AG09319 (cell line): Measurements from ENCODE around the gene TRIM38.

Experiments used
- DNase-seq: peaks from one replicate; pipeline ENCODE4 v3.0.0-alpha.2; 2010; ENCODE audit warnings: low read depth; ENCODE audit errors: extremely low read depth
- TF ChIP-seq, protein P1 (sequence below): IDR thresholded peaks from 2 replicates; pipeline ENCODE4 v1.5.1; 2011; ENCODE audit warnings: low read depth, mild to moderate bottlenecking, inconsistent platforms, low read length, moderate library complexity

Gene TRIM38

DNA sequence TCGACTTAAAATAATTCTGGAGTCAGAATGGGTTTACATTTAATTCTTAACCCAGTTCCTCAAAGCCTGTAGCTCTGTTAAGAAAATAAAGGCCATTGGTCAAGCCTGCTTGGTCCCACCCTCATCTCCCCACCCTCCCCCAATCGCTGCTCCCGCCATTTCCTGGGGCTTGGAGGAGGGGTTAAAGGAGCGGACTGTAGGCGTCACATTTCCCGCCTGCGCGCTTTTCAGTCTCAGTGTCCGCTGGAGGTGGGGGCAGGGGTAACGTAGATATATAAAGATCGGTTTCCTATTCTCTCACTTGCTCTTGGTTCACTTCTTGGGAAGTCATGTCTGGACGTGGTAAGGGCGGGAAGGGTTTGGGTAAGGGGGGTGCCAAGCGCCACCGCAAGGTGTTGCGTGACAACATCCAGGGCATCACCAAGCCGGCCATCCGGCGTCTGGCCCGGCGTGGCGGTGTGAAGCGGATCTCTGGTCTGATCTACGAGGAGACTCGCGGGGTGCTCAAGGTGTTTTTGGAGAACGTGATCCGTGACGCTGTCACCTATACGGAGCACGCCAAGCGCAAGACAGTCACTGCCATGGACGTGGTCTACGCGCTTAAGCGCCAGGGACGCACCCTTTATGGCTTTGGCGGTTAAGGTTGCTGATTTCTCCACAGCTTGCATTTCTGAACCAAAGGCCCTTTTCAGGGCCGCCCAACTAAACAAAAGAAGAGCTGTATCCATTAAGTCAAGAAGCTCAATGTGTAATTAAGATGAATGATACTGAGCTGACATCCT, 58.9 kb downstream of the TRIM38 start:
- peak; percentile 79 for DNase-seq
- TF ChIP-seq, protein P1, sequence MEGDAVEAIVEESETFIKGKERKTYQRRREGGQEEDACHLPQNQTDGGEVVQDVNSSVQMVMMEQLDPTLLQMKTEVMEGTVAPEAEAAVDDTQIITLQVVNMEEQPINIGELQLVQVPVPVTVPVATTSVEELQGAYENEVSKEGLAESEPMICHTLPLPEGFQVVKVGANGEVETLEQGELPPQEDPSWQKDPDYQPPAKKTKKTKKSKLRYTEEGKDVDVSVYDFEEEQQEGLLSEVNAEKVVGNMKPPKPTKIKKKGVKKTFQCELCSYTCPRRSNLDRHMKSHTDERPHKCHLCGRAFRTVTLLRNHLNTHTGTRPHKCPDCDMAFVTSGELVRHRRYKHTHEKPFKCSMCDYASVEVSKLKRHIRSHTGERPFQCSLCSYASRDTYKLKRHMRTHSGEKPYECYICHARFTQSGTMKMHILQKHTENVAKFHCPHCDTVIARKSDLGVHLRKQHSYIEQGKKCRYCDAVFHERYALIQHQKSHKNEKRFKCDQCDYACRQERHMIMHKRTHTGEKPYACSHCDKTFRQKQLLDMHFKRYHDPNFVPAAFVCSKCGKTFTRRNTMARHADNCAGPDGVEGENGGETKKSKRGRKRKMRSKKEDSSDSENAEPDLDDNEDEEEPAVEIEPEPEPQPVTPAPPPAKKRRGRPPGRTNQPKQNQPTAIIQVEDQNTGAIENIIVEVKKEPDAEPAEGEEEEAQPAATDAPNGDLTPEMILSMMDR: no peak

DNA sequence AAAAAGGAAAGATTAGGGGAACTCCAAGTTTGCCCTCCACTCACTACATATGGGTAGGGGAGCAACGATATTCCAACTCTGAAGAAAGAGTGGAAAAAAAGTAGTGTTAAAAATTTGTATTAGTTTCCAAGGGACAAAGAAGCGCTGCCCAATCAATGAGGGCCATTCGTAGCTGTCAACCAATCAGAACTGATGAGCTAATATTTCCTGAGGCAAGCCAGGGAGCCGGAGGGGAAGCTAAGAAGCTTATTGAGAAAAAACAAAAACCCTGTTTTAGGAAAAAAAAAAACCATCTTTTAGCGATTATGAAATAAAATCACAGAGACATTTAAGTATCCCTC, 59.5 kb downstream of the TRIM38 start:
- TF ChIP-seq, protein P1: no peak

DNA sequence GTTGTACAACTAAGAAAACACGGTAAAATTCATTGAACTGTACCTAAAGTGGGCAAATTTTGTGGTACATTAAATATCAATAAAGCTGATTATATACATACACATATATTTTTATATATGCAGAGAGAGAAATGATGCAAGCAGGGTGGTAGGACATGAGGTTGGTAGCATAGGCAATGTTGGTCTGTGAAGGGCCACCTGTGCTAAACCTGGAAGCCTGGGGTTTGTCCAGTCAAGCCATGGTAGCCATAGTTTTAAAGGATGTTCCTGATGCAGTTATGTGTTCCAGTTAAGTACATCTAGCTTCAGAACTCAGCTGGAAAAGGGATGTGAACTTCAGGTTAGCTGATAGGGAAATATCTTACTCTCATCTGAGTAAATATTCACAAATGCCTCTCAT, 60.1 kb downstream of the TRIM38 start:
- TF ChIP-seq, protein P1: no peak
- no peak for DNase-seq

More for the DNA sequence above, 59.5 kb downstream of the TRIM38 start:
- no peak for DNase-seq

DNA sequence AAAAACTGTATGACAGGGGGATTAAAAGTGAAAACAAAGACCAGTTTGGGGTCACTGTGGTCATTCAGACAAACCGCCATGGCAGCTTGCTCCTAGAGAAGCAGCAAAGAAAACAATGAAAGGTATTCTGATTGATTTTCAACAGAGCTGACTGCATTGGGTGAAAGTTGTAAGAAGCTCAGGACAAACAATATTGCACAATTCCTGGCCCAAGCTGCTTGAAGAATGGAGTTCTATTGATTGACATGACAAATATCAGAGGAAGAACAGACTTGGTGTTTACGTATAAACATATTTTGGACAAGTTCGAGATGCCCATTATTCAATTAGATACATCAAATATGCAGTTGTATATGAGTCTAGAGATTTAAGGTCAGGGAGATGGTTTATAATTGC, 62.0 kb downstream of the TRIM38 start:
- no peak for DNase-seq
- TF ChIP-seq, protein P1: no peak

DNA sequence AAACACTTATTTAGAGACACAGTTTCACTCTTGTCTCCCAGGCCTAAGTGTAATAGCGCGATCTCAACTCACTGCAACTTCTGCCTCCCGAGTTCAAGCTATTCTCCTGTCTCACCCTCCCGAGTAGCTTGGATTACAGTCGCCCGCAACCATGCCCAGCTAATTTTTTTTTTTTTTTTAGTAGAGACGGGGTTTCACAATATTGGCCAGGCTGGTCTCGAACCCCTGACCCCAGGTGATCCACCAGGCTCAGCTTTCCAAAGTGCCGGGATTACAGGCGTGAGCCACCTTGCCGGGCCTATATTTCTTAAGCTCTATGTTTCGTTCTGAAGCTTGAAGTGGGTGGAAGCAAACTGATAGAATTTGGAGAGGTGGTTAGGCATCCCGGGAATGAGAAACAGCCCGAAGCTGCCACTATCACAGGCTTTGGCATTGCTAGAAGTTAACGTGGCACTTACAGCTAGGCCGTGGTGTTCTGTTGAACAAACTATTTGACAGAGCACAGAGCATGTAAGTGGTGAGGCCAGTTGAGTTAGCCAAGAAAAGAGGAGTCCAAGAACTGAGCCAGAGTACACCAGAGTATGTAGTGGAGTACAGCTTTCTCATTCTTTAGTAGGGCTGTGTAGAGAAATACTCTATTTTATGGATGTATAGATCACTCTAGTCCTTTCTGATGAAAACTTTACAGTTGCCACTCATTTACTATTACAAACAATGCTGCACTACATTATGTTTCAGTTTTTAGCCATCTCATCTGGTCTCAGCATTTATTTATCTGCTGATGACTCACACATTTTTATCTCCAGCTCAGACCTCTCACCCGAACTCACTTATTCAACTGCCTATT, 62.7 kb downstream of the TRIM38 start:
- TF ChIP-seq, protein P1: no peak
- no peak for DNase-seq

DNA sequence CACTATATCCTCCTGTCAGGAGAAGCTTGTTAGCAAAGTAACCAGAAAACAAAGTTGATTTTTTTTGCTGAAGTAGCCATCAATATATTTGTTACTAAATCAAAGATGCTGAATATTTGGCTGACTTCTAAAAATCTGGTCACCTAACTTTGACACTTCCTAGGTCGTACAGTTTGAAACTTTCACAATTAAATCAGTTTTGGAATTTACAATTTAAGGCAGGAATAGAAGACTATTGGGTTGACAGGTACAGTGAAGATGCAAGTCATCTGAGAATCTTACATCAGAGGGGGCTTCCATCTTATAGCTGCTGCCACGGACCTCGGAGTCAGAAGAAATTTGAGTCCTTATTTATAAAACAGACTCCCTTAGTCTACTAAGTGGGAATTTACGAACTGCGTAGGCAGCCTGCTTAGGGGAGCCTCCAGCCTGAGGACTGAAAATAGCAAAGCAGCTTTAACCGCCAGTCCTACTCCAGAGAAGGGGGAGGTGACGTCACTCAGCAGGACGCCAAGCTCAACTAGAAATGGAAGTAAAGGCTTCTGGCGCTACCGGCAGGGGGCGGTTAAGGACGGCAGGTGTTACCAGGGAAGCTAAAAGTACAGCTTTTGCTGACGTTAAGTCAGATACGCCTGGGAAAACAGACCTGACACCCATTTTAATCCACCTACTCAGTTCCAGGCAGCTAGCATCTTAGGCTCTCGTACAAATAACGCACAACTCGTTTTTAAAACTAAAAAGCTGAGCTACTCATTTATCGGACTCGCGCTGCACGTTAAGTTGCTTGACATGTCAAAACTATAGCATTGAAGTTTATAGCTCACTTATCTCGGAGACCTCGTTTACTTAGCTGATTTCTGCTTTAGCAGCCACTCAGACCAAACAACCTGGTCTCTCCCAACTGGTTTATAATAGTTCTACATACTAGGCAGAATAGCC, 63.6 kb downstream of the TRIM38 start:
- DNase-seq: peak; percentile 84

More for the DNA sequence above, 63.6 kb downstream of the TRIM38 start:
- TF ChIP-seq, protein P1: peak; percentile 89
